Activated CD4-positive, alpha-beta memory T cell treated with anti-CD3 and anti-CD28 coated beads, Interleukin-2, amount 10 ng/mL, durations not matched to agents 7 days and 5 days (primary cell): ENCODE measurements around the gene IL24. TPM values are rescaled to one million over a fixed set of nuclear protein-coding genes. Genes with fewer than 3 reads are reported as not detected.

Experiments
- CTCF ChIA-PET: fragments of 350-600 bp; sonication (Branson Sonifier 250); formaldehyde crosslinking; loops from one replicate; lab custom pipeline; 2021; ENCODE audit warnings: antibody characterized with exemption, inconsistent platforms; lab: Charles Lee
- POLR2A ChIA-PET: fragments of 350-600 bp; sonication (Branson Sonifier 250); formaldehyde crosslinking; loops from one replicate; lab custom pipeline; 2021; ENCODE audit warnings: antibody characterized with exemption; lab: Charles Lee
- DNase-seq: peaks from one replicate; pipeline ENCODE4 v3.0.0-alpha.2; 2020
- H3K27ac Mint-ChIP-seq: one replicate; pipeline ENCODE4 v1.8.0; 2021; ENCODE audit warnings: mild to moderate bottlenecking, mixed read lengths
- H3K27me3 Mint-ChIP-seq: one replicate; pipeline ENCODE4 v1.8.0; 2021; ENCODE audit warnings: mixed read lengths
- H3K36me3 Mint-ChIP-seq: one replicate; pipeline ENCODE4 v1.8.0; 2021; ENCODE audit warnings: low read depth, mixed read lengths
- H3K4me1 Mint-ChIP-seq: one replicate; pipeline ENCODE4 v1.8.0; 2021; ENCODE audit warnings: mixed read lengths
- H3K4me3 Mint-ChIP-seq: one replicate; pipeline ENCODE4 v1.8.0; 2021; ENCODE audit warnings: mild to moderate bottlenecking, mixed read lengths
- H3K9me3 Mint-ChIP-seq: one replicate; pipeline ENCODE4 v1.8.0; 2021; ENCODE audit warnings: mixed read lengths
- total RNA-seq, 2 experiments: library from RNA; stranded (reverse); gene quantifications; one replicate each; pipeline ENCODE4 v1.2.3, GENCODE V29; 2021

The IL24 gene
- total RNA-seq, 2 experiments from 2014 or later: not detected

GRCh38 chr1:206909161-206909882 lies 12.1 kb downstream of the IL24 start:
- Mint-ChIP-seq H3K27ac (no peak overlapping the region), H3K36me3 (peaks cover 72% of the 10 kb centered on the region), H3K4me3 (peak overlapping the region; percentile 46), H3K4me1 (peaks cover 61% of the 10 kb centered on the region), H3K9me3 (no peaks in the 10 kb centered on the region), H3K27me3 (no peaks in the 10 kb centered on the region)
- POLR2A ChIA-PET: interaction anchor here (1.0 to 2.1 kb wide), 12 partner anchors 9 to 439 kb away, joined by 3 to 13 read pairs (median 4); partner anchors contain the start of genes FCMR and IKBKE
- CTCF ChIA-PET: interaction anchor here (0.7 to 4.1 kb wide), 23 partner anchors 10 to 274 kb away, joined by 3 to 32 read pairs (median 4); partner anchors contain the start of genes DYRK3, FCMR and IL20
- DNase-seq: peak; percentile 39

DNA sequence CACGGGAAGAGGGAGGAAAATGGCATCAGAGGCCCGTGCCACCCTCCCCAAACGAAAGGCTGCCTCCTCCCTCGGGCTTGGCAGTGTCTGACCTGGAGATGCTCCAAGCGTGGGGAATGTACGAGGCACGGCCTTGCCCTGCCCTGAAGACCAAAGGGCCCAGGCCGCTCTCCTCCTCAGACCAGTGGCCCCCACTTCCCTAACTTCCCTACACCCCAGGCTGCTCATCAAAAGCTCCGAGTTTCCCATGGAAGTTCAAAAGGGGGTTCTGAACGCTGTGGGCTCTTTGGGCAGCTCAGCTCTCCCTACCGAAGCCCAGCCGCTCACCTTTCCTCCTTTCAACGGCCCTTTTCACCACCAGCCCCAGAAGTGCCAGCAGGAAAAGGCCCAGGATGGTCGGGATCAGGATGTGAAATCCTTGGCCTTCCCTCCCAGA lies 12.7 kb downstream of the IL24 start:
- ChIA-PET CTCF (interaction anchor here (0.7 to 4.1 kb wide), 15 partner anchors 9 to 275 kb away, joined by 3 to 32 read pairs (median 4); partner anchors contain the start of gene DYRK3), POLR2A (interaction anchor here (1.1 to 2.1 kb wide), 11 partner anchors 9 to 440 kb away, joined by 3 to 13 read pairs (median 4); partner anchors contain the start of genes FCMR and IKBKE)
- no peak for DNase-seq
- Mint-ChIP-seq H3K27me3 (no peaks in the 10 kb centered on the region), H3K9me3 (no peaks in the 10 kb centered on the region), H3K4me1 (peaks cover 58% of the 10 kb centered on the region), H3K4me3 (no peak overlapping the region), H3K27ac (no peak overlapping the region), H3K36me3 (peaks cover 70% of the 10 kb centered on the region)

- no peak overlapping the region for H3K27ac Mint-ChIP-seq
- peaks cover 56% of the 10 kb centered on the region for H3K4me1 Mint-ChIP-seq
- peak; percentile 36 for DNase-seq
- H3K9me3 Mint-ChIP-seq: no peaks in the 10 kb centered on the region
- no peaks in the 10 kb centered on the region for H3K27me3 Mint-ChIP-seq
- ChIA-PET POLR2A (interaction anchor here (0.7 to 3.4 kb wide), 3 partner anchors 11 to 142 kb away, joined by 3 to 33 read pairs (median 6); partner anchors contain the start of genes FCMR and PFKFB2), CTCF (interaction anchor here (0.6 to 4.0 kb wide), 36 partner anchors 9 to 305 kb away, joined by 3 to 158 read pairs (median 10); partner anchors contain the start of genes DYRK3, FCAMR, FCMR and IL20)
- peaks cover 70% of the 10 kb centered on the region for H3K36me3 Mint-ChIP-seq
- no peak overlapping the region for H3K4me3 Mint-ChIP-seq
These were observed 13.9 kb downstream of the IL24 start for GRCh38 chr1:206911064-206911663.

DNA sequence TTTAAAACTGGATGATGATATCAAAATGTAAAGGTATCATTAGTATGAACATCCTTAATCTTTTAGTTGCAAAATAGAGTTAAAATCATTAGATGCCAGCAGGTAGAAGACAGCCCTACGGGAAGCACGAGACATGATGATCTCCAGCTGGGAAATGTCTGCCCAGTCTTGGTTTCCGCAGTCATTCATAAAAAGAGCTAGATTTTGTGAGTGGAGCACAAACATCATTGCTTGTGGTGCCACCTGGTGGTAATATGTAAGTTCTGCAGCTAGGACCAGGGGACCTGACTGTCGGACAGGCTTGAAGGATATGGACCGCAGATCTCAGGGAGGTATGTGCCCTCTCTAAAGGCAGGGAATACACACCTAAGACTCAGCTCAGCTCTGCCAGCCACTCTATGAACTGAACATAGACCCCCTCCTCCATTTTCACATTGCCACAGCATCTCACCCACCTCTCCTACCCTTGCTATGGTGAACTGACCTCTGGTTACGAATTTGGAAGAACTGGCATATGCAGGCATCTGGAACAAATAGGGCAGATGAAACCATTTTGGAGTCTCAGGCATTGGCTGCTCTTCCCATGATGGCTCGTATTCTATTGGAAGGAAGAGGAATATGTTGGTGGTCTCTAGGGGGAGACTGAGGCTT lies 15.3 kb downstream of the IL24 start:
- Mint-ChIP-seq H3K27ac (no peak overlapping the region), H3K4me3 (no peak overlapping the region), H3K27me3 (no peaks in the 10 kb centered on the region), H3K36me3 (peaks cover 78% of the 10 kb centered on the region), H3K9me3 (no peaks in the 10 kb centered on the region), H3K4me1 (peaks cover 61% of the 10 kb centered on the region)
- ChIA-PET POLR2A (interaction anchor here (0.7 to 3.4 kb wide), 12 partner anchors 9 to 442 kb away, joined by 3 to 33 read pairs (median 4); partner anchors contain the start of genes FCMR and IKBKE), CTCF (interaction anchor here (0.6 to 4.0 kb wide), 68 partner anchors 9 to 433 kb away, joined by 3 to 158 read pairs (median 5); partner anchors contain the start of genes C1orf116, DYRK3, EIF2D and FCAMR)
- peak; percentile 69 for DNase-seq

- Mint-ChIP-seq H3K36me3 (peaks cover 76% of the 10 kb centered on the region), H3K4me1 (peaks cover 67% of the 10 kb centered on the region), H3K4me3 (no peak overlapping the region), H3K9me3 (no peaks in the 10 kb centered on the region), H3K27ac (no peak overlapping the region), H3K27me3 (no peaks in the 10 kb centered on the region)
- CTCF ChIA-PET: interaction anchor here (1.1 to 4.0 kb wide), 7 partner anchors 35 to 188 kb away, joined by 3 to 158 read pairs (median 20); no protein-coding TSS in a partner anchor
- DNase-seq: no peak
- POLR2A ChIA-PET: interaction anchor here (3.4 kb wide), 1 partner anchor 8 kb away, joined by 33 read pairs; the partner anchor contains the start of gene FCMR
These were observed 16.7 kb downstream of the IL24 start for GRCh38 chr1:206913766-206914537.

GRCh38 chr1:206915030-206915735 lies 17.9 kb downstream of the IL24 start:
- POLR2A ChIA-PET: no interaction called here
- Mint-ChIP-seq H3K27ac (no peak overlapping the region), H3K9me3 (no peaks in the 10 kb centered on the region), H3K27me3 (no peaks in the 10 kb centered on the region), H3K36me3 (peaks cover 80% of the 10 kb centered on the region), H3K4me1 (peaks cover 70% of the 10 kb centered on the region), H3K4me3 (no peak overlapping the region)
- CTCF ChIA-PET: interaction anchor here (0.8 to 2.7 kb wide), 3 partner anchors 10 to 180 kb away, joined by 3 to 8 read pairs (median 3); no protein-coding TSS in a partner anchor
- DNase-seq: no peak

DNA sequence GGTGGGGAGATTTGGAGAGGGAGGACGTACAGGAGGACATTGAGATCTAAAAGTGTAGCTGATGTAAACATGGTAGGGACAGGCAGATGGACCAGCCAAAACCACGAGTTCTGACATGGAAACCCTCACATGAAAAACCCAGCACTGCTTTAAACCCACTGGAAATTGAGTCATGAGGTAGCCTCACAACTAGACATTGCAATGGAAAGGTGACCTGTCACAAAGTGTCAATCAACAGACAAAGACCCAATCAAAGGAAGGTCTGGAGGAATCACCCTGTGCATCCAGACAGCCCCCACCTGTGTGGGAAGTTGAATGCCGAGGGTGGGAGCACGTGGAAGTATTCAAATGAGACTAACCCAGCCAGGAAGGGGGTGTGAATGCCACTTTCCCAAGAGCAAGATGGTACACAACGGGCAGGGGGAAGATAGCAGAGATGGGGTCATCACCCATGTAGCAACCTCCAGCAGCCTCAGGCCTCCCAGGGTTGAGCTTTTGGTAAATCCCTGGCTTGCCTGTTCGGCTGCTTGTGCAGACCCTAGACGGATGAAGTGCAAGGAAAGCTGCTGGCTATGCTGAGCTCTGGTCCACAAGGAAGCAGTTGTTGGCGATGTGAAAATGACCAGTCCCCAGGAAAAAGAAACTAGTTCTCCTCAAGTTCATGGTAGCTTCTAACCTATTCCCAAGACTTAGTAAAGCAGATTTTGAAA lies 18.9 kb downstream of the IL24 start:
- peak overlapping the region; percentile 8 for H3K27ac Mint-ChIP-seq
- no peaks in the 10 kb centered on the region for H3K27me3 Mint-ChIP-seq
- CTCF ChIA-PET: interaction anchor here (0.8 to 4.5 kb wide), 9 partner anchors 9 to 304 kb away, joined by 3 to 23 read pairs (median 8); partner anchors contain the start of gene EIF2D
- H3K4me3 Mint-ChIP-seq: no peak overlapping the region
- POLR2A ChIA-PET: interaction anchor here (1.0 kb wide), 1 partner anchor 231 kb away, joined by 3 read pairs; no protein-coding TSS in a partner anchor
- H3K9me3 Mint-ChIP-seq: no peaks in the 10 kb centered on the region
- peaks cover 82% of the 10 kb centered on the region for H3K36me3 Mint-ChIP-seq
- peaks cover 72% of the 10 kb centered on the region for H3K4me1 Mint-ChIP-seq
- no peak for DNase-seq

GRCh38 chr1:206918076-206918475 lies 20.8 kb downstream of the IL24 start:
- Mint-ChIP-seq H3K4me3 (peak overlapping the region; percentile 40), H3K36me3 (peaks cover 64% of the 10 kb centered on the region), H3K9me3 (no peaks in the 10 kb centered on the region), H3K27ac (no peak overlapping the region), H3K4me1 (peaks cover 60% of the 10 kb centered on the region), H3K27me3 (no peaks in the 10 kb centered on the region)
- DNase-seq: no peak
- POLR2A ChIA-PET: interaction anchor here (0.6 to 2.1 kb wide), 5 partner anchors 9 to 204 kb away, joined by 3 to 13 read pairs (median 3); no protein-coding TSS in a partner anchor
- CTCF ChIA-PET: interaction anchor here (0.6 to 4.5 kb wide), 11 partner anchors 10 to 196 kb away, joined by 3 to 23 read pairs (median 5); no protein-coding TSS in a partner anchor

DNA sequence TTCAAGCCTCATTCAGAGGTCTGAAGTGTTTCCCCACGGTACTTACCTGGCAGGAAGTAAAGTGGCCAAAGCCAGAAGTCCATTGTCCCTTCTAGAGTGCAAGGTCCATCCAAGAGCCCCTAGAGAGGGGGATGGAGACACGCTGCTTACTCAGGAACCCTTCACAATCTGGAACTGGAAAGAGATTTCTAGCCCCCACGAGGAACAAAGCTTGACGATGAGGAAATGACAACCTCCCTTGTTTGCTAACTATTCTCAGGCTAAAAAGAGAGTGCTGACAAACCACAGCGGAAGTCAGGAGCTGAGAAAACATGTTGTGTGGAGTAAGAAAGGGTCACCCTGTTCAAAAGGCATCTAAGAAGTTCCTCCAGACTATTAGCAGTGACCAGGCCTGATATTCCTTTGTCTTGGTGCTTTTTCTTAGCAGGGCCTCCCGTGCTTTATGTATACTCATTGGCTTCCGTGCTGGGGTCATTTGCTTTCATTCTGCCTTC lies 24.6 kb downstream of the IL24 start, which contains the start of gene FCMR:
Gene FCMR (minus strand): TSS at position 170 of the 494 bp plus-strand sequence. CDS start 87 bp downstream, at position 83.
- peaks cover 29% of the 10 kb centered on the region for H3K36me3 Mint-ChIP-seq
- ChIA-PET CTCF (interaction anchor here (1.2 to 3.4 kb wide), 10 partner anchors 10 to 286 kb away, joined by 3 to 51 read pairs (median 8); partner anchors contain the start of gene DYRK3), POLR2A (interaction anchor here (0.6 to 3.0 kb wide), 25 partner anchors 9 to 452 kb away, joined by 3 to 33 read pairs (median 4); partner anchors contain the start of genes CD55, DYRK3, IKBKE and PFKFB2)
- no peak within 1 kb of the TSS for H3K27ac Mint-ChIP-seq
- peak; percentile 62 for DNase-seq
- no peaks in the 10 kb centered on the region for H3K27me3 Mint-ChIP-seq
- H3K4me1 Mint-ChIP-seq: peaks cover 44% of the 10 kb centered on the region
- H3K9me3 Mint-ChIP-seq: no peaks in the 10 kb centered on the region
- H3K4me3 Mint-ChIP-seq: no peak within 1 kb of the TSS

- H3K27me3 Mint-ChIP-seq: no peaks in the 10 kb centered on the region
- no peak overlapping the region for H3K4me3 Mint-ChIP-seq
- H3K27ac Mint-ChIP-seq: no peak overlapping the region
- peaks cover 37% of the 10 kb centered on the region for H3K4me1 Mint-ChIP-seq
- H3K36me3 Mint-ChIP-seq: peaks cover 23% of the 10 kb centered on the region
- DNase-seq: no peak
- POLR2A ChIA-PET: interaction anchor here (0.7 to 3.0 kb wide), 19 partner anchors 9 to 453 kb away, joined by 3 to 33 read pairs (median 4); partner anchors contain the start of gene IKBKE
- H3K9me3 Mint-ChIP-seq: no peaks in the 10 kb centered on the region
- CTCF ChIA-PET: interaction anchor here (0.9 to 3.4 kb wide), 10 partner anchors 10 to 287 kb away, joined by 3 to 51 read pairs (median 8); partner anchors contain the start of gene DYRK3
These were observed 25.3 kb downstream of the IL24 start for GRCh38 chr1:206922524-206922923.
